SU-DHL-6 (cell line): ENCODE results near the gene FBXO8.

Source experiments
- EZH2phosphoT487 ChIP-seq: fragments of 200-600 bp; sonication (generic), shearing (Covaris generic); conservative IDR thresholded peaks from 2 replicates; pipeline ENCODE4 v1.6.1; 2018; ENCODE audit warnings: mild to moderate bottlenecking, antibody characterized with exemption, low read length, moderate library complexity, mixed read lengths
- TF ChIP-seq, protein P1 (sequence below): fragments of 200-600 bp; sonication (generic); IDR thresholded peaks from one replicate; pipeline ENCODE4 v1.5.1; 2017; ENCODE audit warnings: antibody characterized with exemption, mild to moderate bottlenecking, low read length, moderate library complexity; ENCODE audit not compliant: insufficient read depth, poor library complexity, severe bottlenecking

DNA sequence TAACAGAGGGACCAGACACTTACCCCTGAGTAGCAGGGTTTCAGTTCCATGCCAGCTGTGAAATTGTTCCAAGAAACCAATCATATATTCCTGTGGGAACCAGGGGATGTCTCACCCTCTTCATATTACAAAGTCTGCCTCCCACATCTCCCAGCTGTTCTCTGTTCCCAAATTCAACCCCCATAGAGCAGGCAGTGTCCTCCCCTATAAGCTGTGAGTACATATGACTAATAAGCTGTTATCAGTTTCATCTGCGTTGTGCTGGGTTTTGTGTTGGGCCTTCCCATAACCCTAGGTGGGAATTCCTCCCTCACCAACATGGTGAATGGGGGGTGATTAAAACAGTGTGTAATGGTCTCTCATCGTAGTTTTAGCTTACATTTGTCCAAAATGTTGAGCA is 41.3 kb upstream of the FBXO8 start:
- TF ChIP-seq, protein P1, sequence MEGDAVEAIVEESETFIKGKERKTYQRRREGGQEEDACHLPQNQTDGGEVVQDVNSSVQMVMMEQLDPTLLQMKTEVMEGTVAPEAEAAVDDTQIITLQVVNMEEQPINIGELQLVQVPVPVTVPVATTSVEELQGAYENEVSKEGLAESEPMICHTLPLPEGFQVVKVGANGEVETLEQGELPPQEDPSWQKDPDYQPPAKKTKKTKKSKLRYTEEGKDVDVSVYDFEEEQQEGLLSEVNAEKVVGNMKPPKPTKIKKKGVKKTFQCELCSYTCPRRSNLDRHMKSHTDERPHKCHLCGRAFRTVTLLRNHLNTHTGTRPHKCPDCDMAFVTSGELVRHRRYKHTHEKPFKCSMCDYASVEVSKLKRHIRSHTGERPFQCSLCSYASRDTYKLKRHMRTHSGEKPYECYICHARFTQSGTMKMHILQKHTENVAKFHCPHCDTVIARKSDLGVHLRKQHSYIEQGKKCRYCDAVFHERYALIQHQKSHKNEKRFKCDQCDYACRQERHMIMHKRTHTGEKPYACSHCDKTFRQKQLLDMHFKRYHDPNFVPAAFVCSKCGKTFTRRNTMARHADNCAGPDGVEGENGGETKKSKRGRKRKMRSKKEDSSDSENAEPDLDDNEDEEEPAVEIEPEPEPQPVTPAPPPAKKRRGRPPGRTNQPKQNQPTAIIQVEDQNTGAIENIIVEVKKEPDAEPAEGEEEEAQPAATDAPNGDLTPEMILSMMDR: no peak
- no peak for TF ChIP-seq EZH2phosphoT487
